ENCODE data around the gene RIMBP2. TPM values are rescaled to one million over a fixed set of nuclear protein-coding genes. Genes with fewer than 3 reads are reported as not detected.

The RIMBP2 gene
- polyA plus RNA-seq, 1 donor from 2014 or later = 14.6 TPM

DNA sequence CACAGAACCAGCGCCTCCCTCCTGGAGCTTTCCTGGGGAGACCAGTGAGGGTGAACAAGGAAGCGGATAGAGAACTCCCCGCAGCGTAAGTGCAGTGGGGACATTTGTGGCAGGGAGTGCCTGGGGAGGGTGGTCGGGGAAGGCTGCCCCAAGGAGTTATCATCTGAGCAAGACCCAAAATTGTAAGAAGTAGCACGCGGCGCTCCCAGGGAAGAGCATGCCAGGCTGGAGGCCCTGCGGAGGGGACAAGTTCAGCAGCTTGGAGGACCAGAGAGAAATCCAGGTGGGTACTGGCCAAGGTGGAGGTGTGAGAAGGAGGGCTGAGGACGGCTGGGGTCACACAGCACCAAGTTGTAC, 46.2 kb upstream of the RIMBP2 start:
- Histone ChIP-seq H3F3A (ENCODE audit: insufficient read depth, low read length, poor library complexity, severe bottlenecking) (no peaks in the 10 kb centered on the region), H4K20me1 (ENCODE audit: insufficient read depth) (no peaks in the 10 kb centered on the region), H3K27me3 (ENCODE audit: insufficient read depth, low read depth, low read length) (no peaks in the 10 kb centered on the region), H3K9me2 (ENCODE audit: insufficient read depth, low read length) (no peaks in the 10 kb centered on the region), H2AFZ (ENCODE audit: low read depth, low read length) (no peak overlapping the region), H3K4me3 (ENCODE audit: low read length) (no peak overlapping the region), H3K9ac (ENCODE audit: low read length) (no peak overlapping the region), H3K4me2 (ENCODE audit: low read length) (no peak overlapping the region), H3K79me2 (replicated peaks; ENCODE audit: insufficient read depth, low read length) (no peaks in the 10 kb centered on the region), H3K9me3 (ENCODE audit: low read length) (no peaks in the 10 kb centered on the region), H3K36me3 (ENCODE audit: insufficient read depth, low read length) (peaks cover 6% of the 10 kb centered on the region), H3K27ac (ENCODE audit: low read length) (no peak overlapping the region)
- TF ChIP-seq POLR2AphosphoS5 (IDR thresholded peaks at IDR 0.05) = no peak
- TF ChIP-seq RAD21 (conservative IDR thresholded peaks at IDR 0.05) = no peak
- TF ChIP-seq, protein P1, sequence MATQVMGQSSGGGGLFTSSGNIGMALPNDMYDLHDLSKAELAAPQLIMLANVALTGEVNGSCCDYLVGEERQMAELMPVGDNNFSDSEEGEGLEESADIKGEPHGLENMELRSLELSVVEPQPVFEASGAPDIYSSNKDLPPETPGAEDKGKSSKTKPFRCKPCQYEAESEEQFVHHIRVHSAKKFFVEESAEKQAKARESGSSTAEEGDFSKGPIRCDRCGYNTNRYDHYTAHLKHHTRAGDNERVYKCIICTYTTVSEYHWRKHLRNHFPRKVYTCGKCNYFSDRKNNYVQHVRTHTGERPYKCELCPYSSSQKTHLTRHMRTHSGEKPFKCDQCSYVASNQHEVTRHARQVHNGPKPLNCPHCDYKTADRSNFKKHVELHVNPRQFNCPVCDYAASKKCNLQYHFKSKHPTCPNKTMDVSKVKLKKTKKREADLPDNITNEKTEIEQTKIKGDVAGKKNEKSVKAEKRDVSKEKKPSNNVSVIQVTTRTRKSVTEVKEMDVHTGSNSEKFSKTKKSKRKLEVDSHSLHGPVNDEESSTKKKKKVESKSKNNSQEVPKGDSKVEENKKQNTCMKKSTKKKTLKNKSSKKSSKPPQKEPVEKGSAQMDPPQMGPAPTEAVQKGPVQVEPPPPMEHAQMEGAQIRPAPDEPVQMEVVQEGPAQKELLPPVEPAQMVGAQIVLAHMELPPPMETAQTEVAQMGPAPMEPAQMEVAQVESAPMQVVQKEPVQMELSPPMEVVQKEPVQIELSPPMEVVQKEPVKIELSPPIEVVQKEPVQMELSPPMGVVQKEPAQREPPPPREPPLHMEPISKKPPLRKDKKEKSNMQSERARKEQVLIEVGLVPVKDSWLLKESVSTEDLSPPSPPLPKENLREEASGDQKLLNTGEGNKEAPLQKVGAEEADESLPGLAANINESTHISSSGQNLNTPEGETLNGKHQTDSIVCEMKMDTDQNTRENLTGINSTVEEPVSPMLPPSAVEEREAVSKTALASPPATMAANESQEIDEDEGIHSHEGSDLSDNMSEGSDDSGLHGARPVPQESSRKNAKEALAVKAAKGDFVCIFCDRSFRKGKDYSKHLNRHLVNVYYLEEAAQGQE (IDR thresholded peaks at IDR 0.05; ENCODE audit: borderline replicate concordance) = no peak
- no peak for TF ChIP-seq SMC3 (conservative IDR thresholded peaks at IDR 0.05; ENCODE audit: poor library complexity)
- TF ChIP-seq, protein P2, sequence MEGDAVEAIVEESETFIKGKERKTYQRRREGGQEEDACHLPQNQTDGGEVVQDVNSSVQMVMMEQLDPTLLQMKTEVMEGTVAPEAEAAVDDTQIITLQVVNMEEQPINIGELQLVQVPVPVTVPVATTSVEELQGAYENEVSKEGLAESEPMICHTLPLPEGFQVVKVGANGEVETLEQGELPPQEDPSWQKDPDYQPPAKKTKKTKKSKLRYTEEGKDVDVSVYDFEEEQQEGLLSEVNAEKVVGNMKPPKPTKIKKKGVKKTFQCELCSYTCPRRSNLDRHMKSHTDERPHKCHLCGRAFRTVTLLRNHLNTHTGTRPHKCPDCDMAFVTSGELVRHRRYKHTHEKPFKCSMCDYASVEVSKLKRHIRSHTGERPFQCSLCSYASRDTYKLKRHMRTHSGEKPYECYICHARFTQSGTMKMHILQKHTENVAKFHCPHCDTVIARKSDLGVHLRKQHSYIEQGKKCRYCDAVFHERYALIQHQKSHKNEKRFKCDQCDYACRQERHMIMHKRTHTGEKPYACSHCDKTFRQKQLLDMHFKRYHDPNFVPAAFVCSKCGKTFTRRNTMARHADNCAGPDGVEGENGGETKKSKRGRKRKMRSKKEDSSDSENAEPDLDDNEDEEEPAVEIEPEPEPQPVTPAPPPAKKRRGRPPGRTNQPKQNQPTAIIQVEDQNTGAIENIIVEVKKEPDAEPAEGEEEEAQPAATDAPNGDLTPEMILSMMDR (IDR thresholded peaks at IDR 0.05; ENCODE audit: poor library complexity, severe bottlenecking) = no peak
- no peak for TF ChIP-seq EZH2 (IDR thresholded peaks at IDR 0.05; ENCODE audit: borderline replicate concordance, insufficient read depth, low read length, poor library complexity, severe bottlenecking)
- no peak for TF ChIP-seq MXI1 (conservative IDR thresholded peaks at IDR 0.05; ENCODE audit: poor library complexity, severe bottlenecking)
- TF ChIP-seq TAF1 (IDR thresholded peaks at IDR 0.05; ENCODE audit: low read depth) = no peak
- no peak for TF ChIP-seq EP300 (conservative IDR thresholded peaks at IDR 0.05; ENCODE audit: poor library complexity, severe bottlenecking)

DNA sequence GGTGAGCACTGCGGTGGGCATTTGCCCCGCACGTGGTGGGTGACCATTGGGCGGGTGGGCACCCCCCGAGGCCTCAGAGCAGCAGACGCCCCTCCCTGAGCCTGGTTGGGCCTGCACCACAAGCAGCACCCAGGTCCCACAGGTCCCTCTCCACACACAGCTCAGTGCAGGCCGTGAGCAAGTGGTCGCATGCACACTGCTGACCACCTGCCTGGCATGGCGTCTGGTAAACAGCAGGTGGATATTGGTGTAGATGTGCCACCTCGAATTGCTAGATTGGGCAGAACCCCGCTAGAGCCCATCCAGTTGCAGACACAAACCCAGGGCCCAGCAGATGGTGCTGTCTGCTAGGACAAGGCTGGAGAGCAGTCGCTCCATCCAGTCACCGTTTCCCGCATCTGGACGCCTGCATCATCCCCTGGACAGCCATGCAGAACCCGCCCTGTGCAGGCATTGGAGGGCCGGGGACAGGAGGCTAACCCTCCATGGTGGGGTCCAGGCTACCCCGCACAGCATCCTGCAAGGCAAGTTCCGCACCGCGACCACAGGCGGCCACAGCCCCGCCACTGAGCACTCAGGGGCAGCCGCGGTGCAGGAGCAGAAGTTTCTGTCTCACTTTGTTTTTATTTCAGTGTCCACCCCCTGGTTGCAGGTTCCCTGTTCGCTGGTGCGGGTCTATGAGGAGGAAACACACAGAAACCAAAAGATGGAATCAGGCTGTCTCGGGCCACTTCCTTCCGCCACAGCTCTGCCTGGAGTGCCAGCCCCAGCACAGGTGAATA, 45.6 kb upstream of the RIMBP2 start:
- no peak overlapping the region for H3K9ac ChIP-seq (ENCODE audit: low read length)
- H3K36me3 ChIP-seq (ENCODE audit: insufficient read depth, low read length) = peaks cover 6% of the 10 kb centered on the region
- no peaks in the 10 kb centered on the region for H4K20me1 ChIP-seq (ENCODE audit: insufficient read depth)
- H3F3A ChIP-seq (ENCODE audit: insufficient read depth, low read length, poor library complexity, severe bottlenecking) = no peaks in the 10 kb centered on the region
- H3K27ac ChIP-seq (ENCODE audit: low read length) = no peak overlapping the region
- peak; percentile 76 for TF ChIP-seq SMC3 (conservative IDR thresholded peaks at IDR 0.05; ENCODE audit: poor library complexity)
- TF ChIP-seq RAD21 (conservative IDR thresholded peaks at IDR 0.05) = peak; percentile 85
- TF ChIP-seq, protein P1 (IDR thresholded peaks at IDR 0.05; ENCODE audit: borderline replicate concordance) = no peak
- no peak for TF ChIP-seq EZH2 (IDR thresholded peaks at IDR 0.05; ENCODE audit: borderline replicate concordance, insufficient read depth, low read length, poor library complexity, severe bottlenecking)
- TF ChIP-seq, protein P2 (IDR thresholded peaks at IDR 0.05; ENCODE audit: poor library complexity, severe bottlenecking) = peak; percentile 77
- H3K27me3 ChIP-seq (ENCODE audit: insufficient read depth, low read depth, low read length) = no peaks in the 10 kb centered on the region
- H2AFZ ChIP-seq (ENCODE audit: low read depth, low read length) = no peak overlapping the region
- H3K79me2 ChIP-seq (replicated peaks; ENCODE audit: insufficient read depth, low read length) = no peaks in the 10 kb centered on the region
- no peak overlapping the region for H3K4me2 ChIP-seq (ENCODE audit: low read length)
- H3K4me3 ChIP-seq (ENCODE audit: low read length) = no peak overlapping the region
- H3K9me3 ChIP-seq (ENCODE audit: low read length) = no peaks in the 10 kb centered on the region
- no peaks in the 10 kb centered on the region for H3K9me2 ChIP-seq (ENCODE audit: insufficient read depth, low read length)

Measured in neural cell (in vitro differentiated cells).